Iris pigment epithelial cell (primary cell): ENCODE results near the gene PKIG.

Experiments used
- DNase-seq: peaks from one replicate; pipeline ENCODE4 v3.0.0-alpha.2; 2011; ENCODE audit warnings: low read depth

PKIG gene

GRCh38 chr20:44596876-44597275 lies 14.5 kb downstream of the PKIG start:
- DNase-seq, result no peak

- no peak for DNase-seq
Measured at GRCh38 chr20:44597516-44597915, 15.1 kb downstream of the PKIG start.

DNA sequence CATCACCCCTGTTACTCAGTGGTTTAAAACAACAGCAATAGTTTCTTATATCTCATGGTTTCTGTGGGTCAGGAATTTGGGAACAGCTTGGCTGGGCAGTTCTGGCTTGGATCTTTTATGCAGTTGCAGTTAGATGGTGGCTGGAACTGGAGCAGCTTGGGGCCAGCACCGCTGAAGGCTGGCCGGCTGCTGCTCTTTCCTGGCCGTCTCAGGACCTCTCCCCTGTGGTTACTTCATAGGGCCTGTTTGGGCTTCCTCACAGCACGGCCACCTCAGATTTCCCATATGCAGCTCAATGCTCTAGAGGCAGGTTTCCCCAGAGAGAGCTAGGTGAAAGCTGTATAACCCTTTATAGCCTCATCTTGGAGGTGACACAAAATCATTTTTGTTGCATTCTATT lies 15.6 kb downstream of the PKIG start:
- no peak for DNase-seq

DNA sequence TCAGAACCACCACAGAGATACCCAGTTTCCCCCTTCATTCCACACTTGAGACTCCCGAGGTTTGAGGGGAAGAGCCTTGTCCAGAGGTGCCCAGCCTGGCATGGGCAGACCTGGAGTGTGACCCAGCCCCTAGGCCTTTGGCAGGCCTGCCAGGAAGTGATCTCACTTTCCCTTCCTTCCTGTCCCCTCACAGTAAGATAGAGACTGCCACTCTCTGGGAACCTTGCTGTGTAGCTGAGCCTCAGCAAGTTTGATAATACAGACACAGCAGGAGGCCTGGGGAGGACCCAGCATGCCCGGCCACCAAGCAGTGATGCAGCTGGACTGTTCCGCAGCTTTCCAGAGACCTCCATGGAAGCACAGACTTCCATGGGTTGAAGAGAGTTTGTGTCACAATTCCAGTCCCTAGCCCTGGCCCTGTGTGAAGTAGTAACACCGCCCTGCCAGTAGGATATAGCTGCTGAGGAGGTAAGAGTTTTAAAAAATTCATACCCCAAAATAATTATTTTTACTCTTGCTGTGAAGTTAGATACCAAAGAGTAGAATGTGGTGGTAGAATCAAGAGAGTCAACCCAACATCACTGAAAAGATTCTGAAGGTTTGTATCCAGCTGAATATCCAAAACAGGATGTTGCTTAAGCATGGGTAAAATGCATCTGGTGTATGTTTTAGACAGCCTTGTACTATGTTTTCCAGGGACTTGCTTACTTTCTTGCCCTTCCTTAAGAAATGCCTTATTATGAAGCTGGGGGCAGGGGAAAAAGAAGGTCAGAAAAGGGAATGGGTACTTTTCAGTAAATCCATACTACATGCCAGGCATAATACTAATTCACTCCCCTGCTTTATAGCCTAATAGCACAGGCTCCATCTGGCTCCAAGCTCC lies 16.3 kb downstream of the PKIG start:
- DNase-seq, result peak; percentile 18

GRCh38 chr20:44599715-44600114 lies 17.3 kb downstream of the PKIG start:
- DNase-seq, result no peak

- no peak for DNase-seq
Measured at GRCh38 chr20:44600301-44600700, 17.9 kb downstream of the PKIG start.

- peak; percentile 11 for DNase-seq
Measured at GRCh38 chr20:44600758-44601201, 18.4 kb downstream of the PKIG start.

DNA sequence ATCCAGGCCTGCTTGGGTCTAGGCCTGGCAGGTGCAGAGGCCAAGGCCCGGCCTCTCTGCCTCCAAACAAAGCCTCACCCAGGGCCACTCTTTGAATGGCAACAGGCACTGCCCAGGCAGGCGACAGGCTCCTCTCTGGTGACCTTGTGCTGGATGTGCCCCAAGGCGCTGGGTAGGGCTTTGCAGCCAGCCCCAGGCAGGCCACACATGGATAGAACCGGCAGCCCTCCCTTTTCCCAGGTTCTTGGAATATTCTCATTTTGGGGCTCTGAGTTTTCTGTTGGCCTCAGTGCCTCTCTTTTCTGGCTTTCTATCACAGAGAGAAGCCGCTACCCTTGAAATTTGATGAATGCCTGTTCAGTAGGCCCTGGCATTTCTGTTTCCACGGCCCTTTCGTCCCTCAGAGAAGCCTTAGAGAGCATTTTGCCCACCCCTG lies 18.9 kb downstream of the PKIG start:
- no peak for DNase-seq

- peak; percentile 70 for DNase-seq
Measured at GRCh38 chr20:44601801-44602204, 19.4 kb downstream of the PKIG start.

- DNase-seq, result no peak
Measured at GRCh38 chr20:44603327-44603726, 20.9 kb downstream of the PKIG start.

GRCh38 chr20:44606725-44607441 lies 24.5 kb downstream of the PKIG start:
- no peak for DNase-seq

- DNase-seq, result no peak
Measured at GRCh38 chr20:44609006-44609515, 26.7 kb downstream of the PKIG start.

DNA sequence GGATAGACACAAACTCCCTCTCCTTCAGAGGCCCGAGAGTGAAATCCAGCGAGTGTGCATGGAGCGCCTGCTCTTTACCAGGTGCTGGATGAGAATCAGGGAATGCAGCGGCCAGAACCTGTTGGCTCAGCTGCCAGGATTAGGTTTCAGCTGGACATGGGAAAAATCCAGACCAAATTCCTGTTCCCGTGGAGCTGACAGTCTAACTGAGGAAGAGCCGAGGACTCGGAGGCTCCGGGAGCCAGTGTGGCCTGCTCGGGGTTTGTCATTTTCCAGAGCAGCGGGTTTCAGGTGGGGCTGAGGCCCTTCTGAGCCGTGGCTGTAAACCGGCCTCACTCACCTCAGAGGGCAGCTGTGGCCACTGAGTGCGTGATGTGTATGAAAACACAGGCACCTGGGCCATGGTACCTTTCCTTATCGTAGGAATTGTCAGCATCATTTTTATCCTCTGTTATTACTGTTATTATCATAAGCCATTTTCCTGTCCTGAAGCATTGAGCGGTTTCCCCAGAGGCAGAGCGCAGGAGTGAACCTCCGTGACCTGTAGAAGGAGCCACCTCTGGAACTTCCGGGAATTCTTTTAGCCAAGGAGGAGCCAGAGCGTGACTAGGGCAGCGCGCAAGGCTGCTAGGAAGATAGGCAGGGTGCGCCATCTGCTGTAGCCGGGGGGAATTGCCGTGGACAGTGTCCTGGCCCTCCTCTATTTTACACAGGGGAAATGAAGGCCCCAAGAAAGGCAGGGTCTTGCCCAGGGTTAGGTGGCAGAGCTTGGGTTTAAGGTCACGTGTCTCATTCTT lies 27.3 kb downstream of the PKIG start:
- peak; percentile 67 for DNase-seq

- DNase-seq, result no peak
Measured at GRCh38 chr20:44610313-44610962, 28.1 kb downstream of the PKIG start.

DNA sequence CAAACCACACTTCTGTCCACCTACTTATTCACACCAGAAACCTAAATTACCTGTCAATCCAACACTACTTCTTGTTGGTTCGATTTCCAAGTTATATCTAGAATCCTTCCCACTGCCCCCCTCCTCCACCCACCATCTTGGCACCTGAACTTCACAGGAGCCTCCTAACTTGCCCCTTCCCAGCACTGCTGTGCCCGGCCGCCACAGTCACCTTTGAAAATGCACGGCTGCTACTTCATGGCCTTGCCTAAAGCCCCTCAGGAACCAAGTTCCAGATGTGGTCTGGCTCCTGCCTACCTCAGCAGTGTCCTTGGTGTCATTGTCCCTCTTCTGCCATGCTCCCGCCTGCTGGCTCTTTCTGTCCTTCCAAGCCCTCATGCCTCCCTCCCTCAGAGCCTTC lies 31.2 kb downstream of the PKIG start:
- no peak for DNase-seq

DNA sequence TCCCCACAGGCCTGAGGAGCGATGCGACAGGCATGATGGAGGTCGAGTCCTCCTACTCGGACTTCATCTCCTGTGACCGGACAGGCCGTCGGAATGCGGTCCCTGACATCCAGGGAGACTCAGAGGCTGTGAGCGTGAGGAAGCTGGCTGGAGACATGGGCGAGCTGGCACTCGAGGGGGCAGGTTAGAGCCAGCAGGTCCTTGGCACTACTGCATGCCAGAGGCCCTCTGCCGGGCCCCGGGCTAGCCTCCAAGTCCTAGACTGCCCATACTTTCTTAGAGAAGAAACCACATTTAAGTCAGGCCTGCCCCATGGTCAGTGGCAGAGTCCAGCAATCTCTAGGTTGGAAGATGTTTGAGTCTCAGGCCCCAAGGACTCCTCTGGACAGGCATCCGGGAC lies 32.1 kb downstream of the PKIG start:
- no peak for DNase-seq

GRCh38 chr20:44615169-44615791 lies 32.9 kb downstream of the PKIG start:
- no peak for DNase-seq

- DNase-seq, result no peak
Measured at GRCh38 chr20:44615876-44616603, 33.7 kb downstream of the PKIG start.

DNA sequence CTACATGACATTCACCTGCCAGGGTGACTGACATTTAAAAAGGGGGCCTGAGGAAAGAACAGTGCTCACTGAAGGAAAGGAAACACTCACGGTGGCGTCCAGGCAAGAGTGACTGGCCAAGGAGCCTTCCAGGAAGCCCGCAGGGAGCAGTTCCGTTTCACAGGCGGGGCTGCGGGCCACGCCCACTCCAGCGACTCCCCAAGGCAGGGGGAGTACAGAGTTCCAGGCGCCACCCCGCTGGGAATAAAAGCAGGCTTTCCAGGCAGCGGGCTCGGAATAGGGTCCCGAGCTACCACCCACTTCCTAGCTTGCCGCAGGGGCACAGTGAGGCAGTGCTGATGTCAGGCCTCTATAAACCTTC lies 34.2 kb downstream of the PKIG start:
- DNase-seq, result no peak

DNA sequence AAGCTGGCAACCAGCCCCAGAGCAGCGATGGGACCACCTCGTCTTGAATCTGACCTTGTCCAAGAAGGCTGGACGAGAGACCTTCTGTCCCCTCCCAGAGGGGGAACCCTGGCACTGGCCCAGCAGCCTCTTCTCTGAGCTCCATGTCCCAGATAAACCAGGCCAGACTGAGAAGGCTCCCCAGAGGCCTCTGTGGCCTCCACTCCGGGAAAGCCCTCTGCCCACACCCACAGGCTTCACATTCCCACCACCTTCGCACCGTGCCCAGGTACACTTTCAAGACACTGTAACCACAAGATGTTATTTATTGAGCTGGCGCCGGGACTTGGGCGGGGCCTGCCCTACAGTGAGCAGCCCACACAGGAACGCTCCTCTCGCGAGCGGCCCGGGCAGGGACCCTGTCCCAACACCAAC lies 35.9 kb downstream of the PKIG start:
- no peak for DNase-seq

GRCh38 chr20:44619294-44619693 lies 36.9 kb downstream of the PKIG start:
- DNase-seq, result no peak
